ENCODE results near the gene STX8.

STX8 gene

DNA sequence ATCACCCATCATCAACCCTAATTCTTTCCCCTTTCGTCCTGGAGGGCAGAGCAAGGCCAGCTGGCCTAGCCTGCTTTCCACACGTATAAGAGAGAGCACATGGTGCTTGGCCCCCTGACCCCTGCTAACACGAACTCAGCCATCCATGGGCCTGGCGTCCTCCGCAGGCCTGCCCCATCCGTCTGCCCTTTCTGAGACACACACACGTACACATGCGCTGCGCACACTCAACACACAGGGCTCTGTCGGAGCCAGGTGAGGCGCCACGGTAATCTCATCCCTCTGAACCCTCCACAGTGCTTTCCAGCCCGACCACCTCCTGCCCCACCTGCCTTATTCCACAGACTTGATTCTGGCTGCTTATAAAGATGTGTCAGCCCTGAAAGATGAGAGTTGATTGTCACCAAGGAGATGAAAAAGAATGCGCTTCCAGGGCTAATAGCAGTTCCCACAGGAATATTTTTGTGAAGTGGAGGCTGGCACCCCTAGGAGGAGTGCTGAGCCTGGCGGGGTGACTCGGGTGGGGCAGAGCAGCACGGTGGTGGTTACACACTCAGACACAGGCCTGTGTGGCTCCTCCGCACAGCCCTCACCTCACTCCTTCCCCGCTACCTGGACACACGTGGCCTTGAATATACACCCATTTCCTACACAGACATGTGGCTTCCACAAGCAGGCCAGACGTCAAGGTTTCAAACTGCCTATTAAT lies 326.2 kb downstream of the STX8 start:
- Histone ChIP-seq H3K4me1 (ENCODE audit: low read length) (peaks cover 10% of the 10 kb centered on the region; the same call in 1 of the 2 replicates), H3K27me3 (ENCODE audit: low read depth, low read length) (no peaks in the 10 kb centered on the region), H3K27ac (ENCODE audit: low read length) (no peak overlapping the region), H4K20me1 (ENCODE audit: insufficient read depth, low read length) (no peaks in the 10 kb centered on the region), H3K9ac (ENCODE audit: low read length) (no peak overlapping the region), H3K36me3 (replicated peaks; ENCODE audit: low read depth, low read length) (no peaks in the 10 kb centered on the region), H3K79me2 (ENCODE audit: low read length) (no peaks in the 10 kb centered on the region), H3K4me3 (ENCODE audit: low read length) (no peak overlapping the region), H3K9me3 (ENCODE audit: insufficient read depth, low read length) (no peaks in the 10 kb centered on the region), H2AFZ (ENCODE audit: low read depth, low read length) (no peak overlapping the region), H3K4me2 (ENCODE audit: low read length) (no peak overlapping the region)
- TF ChIP-seq, protein P1, sequence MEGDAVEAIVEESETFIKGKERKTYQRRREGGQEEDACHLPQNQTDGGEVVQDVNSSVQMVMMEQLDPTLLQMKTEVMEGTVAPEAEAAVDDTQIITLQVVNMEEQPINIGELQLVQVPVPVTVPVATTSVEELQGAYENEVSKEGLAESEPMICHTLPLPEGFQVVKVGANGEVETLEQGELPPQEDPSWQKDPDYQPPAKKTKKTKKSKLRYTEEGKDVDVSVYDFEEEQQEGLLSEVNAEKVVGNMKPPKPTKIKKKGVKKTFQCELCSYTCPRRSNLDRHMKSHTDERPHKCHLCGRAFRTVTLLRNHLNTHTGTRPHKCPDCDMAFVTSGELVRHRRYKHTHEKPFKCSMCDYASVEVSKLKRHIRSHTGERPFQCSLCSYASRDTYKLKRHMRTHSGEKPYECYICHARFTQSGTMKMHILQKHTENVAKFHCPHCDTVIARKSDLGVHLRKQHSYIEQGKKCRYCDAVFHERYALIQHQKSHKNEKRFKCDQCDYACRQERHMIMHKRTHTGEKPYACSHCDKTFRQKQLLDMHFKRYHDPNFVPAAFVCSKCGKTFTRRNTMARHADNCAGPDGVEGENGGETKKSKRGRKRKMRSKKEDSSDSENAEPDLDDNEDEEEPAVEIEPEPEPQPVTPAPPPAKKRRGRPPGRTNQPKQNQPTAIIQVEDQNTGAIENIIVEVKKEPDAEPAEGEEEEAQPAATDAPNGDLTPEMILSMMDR (IDR thresholded peaks at IDR 0.05; ENCODE audit: low read depth, low read length) = no peak
- no peak for TF ChIP-seq EZH2phosphoT487 (IDR thresholded peaks at IDR 0.05; ENCODE audit: low read depth)

DNA sequence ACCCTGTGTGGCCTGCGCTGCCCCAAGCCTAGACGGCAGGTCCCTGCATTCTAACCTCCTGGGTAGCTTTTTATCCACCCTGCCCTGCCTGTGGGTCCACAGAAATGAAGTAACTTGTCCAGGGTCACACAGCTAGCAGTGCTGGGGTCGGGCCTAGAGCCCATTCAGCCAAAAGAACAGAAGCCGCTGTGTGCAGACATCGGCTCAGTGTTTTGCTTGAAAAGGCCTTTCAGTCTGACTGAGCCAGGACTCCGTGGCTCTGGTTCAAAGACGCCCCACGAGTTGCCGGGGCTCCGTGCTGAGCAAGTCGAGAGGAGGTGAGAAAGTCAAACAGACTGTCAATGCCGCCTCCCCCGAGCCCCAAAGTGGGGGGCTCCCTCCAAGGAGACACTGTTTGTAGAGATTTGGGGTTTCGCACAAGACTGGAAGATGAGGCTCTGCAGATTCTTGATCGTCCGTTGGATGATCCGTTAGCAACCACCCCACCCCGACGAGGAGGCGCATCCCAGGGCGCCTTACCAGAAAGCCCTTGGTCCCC lies 328.1 kb downstream of the STX8 start:
- H3K4me3 ChIP-seq (ENCODE audit: low read length) = no peak overlapping the region
- no peaks in the 10 kb centered on the region for H3K79me2 ChIP-seq (ENCODE audit: low read length)
- H3K27me3 ChIP-seq (ENCODE audit: low read depth, low read length) = no peaks in the 10 kb centered on the region
- H4K20me1 ChIP-seq (ENCODE audit: insufficient read depth, low read length) = no peaks in the 10 kb centered on the region
- no peaks in the 10 kb centered on the region for H3K9me3 ChIP-seq (ENCODE audit: insufficient read depth, low read length)
- H3K4me2 ChIP-seq (ENCODE audit: low read length) = no peak overlapping the region
- no peak overlapping the region for H2AFZ ChIP-seq (ENCODE audit: low read depth, low read length)
- H3K4me1 ChIP-seq (ENCODE audit: low read length) = peaks cover 10% of the 10 kb centered on the region; the same call in 1 of the 2 replicates
- no peak overlapping the region for H3K9ac ChIP-seq (ENCODE audit: low read length)
- H3K27ac ChIP-seq (ENCODE audit: low read length) = no peak overlapping the region
- no peaks in the 10 kb centered on the region for H3K36me3 ChIP-seq (replicated peaks; ENCODE audit: low read depth, low read length)
- TF ChIP-seq EZH2phosphoT487 (IDR thresholded peaks at IDR 0.05; ENCODE audit: low read depth) = no peak
- TF ChIP-seq, protein P1 (IDR thresholded peaks at IDR 0.05; ENCODE audit: low read depth, low read length) = no peak

DNA sequence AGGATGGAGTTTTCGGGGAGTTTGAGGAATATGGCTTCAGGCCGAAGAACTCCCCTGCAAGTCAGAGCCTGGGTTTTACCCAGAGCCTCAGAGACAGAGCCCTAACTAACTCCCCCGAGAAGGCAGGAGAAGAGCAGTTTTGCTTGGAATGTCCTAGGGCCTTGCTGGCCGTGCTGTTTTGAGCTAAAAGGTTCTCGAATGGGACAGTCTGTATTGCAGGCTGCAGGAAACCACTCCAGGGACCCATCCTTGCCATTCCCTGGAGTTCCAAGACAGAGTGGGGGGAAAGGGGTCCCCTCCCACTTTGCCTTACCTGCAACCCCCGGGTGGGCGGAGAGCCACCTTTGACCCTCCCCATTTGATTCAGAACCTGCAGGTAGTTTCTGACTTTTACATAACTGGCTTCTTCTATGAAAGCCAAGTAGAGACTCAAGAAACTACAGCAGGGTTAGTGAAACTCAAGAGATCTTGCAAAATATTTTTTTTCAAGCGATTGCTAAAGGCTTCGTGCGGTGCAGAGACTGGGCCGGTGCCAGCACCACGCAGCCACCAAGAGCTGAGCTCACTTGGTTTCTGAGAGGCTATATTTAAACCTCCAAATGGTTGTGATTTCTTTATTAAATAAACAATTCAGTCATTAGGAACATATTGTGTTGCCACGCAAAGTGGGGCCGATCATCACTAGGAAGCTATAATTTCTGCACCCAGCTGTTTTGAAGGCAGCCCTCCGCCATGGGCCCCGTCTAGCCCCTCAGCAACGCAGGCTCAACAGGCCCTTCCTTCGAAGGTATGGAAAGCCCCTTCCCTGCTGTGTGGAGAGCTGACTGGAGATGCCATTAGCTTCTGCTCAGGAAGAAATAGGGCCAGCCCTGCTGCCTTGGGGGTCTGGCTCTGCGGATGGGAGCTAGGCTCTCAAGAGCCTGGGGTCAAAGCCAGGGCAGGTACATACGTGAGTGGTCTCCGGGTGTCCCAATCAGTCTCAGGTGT lies 331.3 kb downstream of the STX8 start:
- TF ChIP-seq, protein P1 (IDR thresholded peaks at IDR 0.05; ENCODE audit: low read depth, low read length) = no peak
- TF ChIP-seq EZH2phosphoT487 (IDR thresholded peaks at IDR 0.05; ENCODE audit: low read depth) = no peak

DNA sequence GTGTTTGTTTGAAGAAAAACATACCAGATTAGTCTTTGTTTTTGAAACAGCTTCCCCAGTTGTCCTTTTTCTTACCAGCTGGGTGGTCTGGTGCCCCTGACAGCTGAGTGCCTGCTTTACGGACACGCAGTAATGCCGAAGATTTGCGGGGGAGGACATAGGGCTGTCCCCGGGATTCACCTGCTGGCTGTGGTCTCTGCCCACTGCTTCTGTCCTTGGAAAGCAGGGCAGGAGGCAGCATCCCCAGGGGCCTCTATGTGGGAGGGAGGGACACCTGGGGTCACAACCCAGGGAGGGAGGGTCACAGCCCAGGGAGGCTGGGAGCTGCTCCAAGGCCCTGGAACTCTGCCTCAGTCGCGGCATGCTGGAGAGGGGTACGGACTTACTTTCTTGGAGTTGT lies 332.6 kb downstream of the STX8 start:
- Histone ChIP-seq H3K36me3 (replicated peaks; ENCODE audit: low read depth, low read length) (no peaks in the 10 kb centered on the region), H3K9ac (ENCODE audit: low read length) (no peak overlapping the region), H3K79me2 (ENCODE audit: low read length) (no peaks in the 10 kb centered on the region), H3K9me3 (ENCODE audit: insufficient read depth, low read length) (no peaks in the 10 kb centered on the region), H4K20me1 (ENCODE audit: insufficient read depth, low read length) (no peaks in the 10 kb centered on the region), H3K4me3 (ENCODE audit: low read length) (no peak overlapping the region), H3K4me2 (ENCODE audit: low read length) (no peak overlapping the region), H2AFZ (ENCODE audit: low read depth, low read length) (no peak overlapping the region), H3K4me1 (ENCODE audit: low read length) (peaks cover 18% of the 10 kb centered on the region; the same call in 1 of the 2 replicates), H3K27me3 (ENCODE audit: low read depth, low read length) (no peaks in the 10 kb centered on the region), H3K27ac (ENCODE audit: low read length) (no peak overlapping the region)
- no peak for TF ChIP-seq EZH2phosphoT487 (IDR thresholded peaks at IDR 0.05; ENCODE audit: low read depth)
- TF ChIP-seq, protein P1 (IDR thresholded peaks at IDR 0.05; ENCODE audit: low read depth, low read length) = no peak

More for the DNA sequence above, 331.3 kb downstream of the STX8 start:
- Histone ChIP-seq H3K36me3 (replicated peaks; ENCODE audit: low read depth, low read length) (no peaks in the 10 kb centered on the region), H2AFZ (ENCODE audit: low read depth, low read length) (no peak overlapping the region), H4K20me1 (ENCODE audit: insufficient read depth, low read length) (no peaks in the 10 kb centered on the region), H3K4me3 (ENCODE audit: low read length) (no peak overlapping the region), H3K4me1 (ENCODE audit: low read length) (peaks cover 18% of the 10 kb centered on the region; the same call in 1 of the 2 replicates), H3K79me2 (ENCODE audit: low read length) (no peaks in the 10 kb centered on the region), H3K27me3 (ENCODE audit: low read depth, low read length) (no peaks in the 10 kb centered on the region), H3K27ac (ENCODE audit: low read length) (no peak overlapping the region), H3K4me2 (ENCODE audit: low read length) (no peak overlapping the region), H3K9ac (ENCODE audit: low read length) (no peak overlapping the region), H3K9me3 (ENCODE audit: insufficient read depth, low read length) (no peaks in the 10 kb centered on the region)
